Myocyte (in vitro differentiated cells): ENCODE data around the gene WDR43. TPM values are rescaled to one million over a fixed set of nuclear protein-coding genes. Genes with fewer than 3 reads are reported as not detected.
A peak's percentile ranks its signal among the peaks of the same experiment; 100 is the strongest.

ENCODE experiments used
- DNase-seq: peaks from one replicate; pipeline ENCODE4 v3.0.0-alpha.2; 2012; ENCODE audit warnings: low read depth
- total RNA-seq: library from RNA; depleted of rRNA; stranded (reverse); fragments of >200 nt; gene quantifications from 2 replicates; pipeline ENCODE4 v1.2.3, GENCODE V29; 2014

WDR43 gene
- total RNA-seq, 1 donor from 2014 or later, result 53.1 TPM

DNA sequence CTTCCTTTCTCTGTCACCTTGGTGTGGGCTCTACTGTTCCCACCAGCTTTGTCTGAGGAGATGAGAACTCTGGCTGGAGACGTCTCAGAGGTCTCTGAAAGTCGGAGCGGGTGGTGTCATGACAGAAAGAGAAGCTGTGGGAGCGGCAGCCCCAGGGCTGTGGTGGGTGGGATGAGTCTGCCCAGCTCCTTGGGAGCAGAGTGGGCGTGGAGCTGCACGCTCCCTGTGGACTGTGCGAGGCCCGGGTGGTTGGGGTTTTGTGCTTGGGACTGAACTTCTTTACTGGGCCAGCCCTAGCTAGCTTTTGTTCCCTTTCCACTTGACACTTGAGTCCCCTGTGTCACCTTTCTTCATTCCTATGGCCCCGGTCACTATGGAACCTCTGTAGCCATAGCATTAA lies 97.0 kb downstream of the WDR43 start:
- no peak for DNase-seq

GRCh38 chr2:28993206-28993960 lies 98.9 kb downstream of the WDR43 start:
- peak; percentile 70 for DNase-seq

GRCh38 chr2:28994074-28994473 lies 99.6 kb downstream of the WDR43 start:
- DNase-seq, result no peak

GRCh38 chr2:28994679-28995078 lies 100.2 kb downstream of the WDR43 start:
- DNase-seq, result no peak

DNA sequence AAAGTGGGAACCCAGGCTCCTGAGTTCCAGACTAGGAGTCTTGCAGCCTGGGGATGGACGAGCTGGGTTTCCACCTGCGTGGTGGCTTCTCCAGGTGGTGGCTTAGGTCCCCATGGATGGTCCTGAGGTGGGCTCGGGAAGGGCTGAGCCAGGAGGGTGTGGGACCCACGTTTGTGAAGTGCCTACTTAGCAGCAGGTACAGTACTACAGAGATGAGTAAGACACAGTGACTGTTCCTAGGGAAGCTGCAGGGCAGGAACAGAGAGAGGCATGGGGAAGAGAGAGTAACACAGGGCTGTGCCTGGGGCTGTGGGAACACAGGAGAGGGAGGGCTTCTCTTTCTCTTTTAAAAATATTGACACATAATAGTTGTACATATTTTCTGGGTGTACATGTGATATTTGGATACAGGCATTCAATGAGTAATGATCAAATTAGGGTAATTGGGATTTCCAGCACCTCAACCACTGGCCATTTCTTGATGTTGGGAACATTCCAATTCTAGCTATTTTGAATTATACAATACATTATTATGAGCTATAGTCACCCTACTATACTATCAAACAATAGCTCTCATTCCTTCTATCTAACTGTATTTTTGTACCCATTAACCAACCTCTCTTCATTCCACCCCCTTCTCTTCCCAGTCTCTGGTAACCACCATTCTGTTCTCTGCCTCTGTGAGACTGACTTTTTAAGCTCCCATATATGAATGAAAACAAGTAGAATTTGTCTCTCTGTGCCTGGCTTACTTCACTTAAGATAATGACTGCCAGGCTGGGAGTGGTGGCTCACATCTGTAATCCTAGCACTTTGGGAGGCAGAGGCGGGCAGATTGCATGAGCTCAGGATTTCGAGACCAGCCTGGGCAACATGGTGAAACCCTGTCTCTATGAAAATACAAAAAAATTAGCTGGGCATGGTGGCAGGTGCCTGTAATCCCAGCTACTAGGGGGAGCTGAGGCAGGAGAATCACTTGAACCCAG lies 101.6 kb downstream of the WDR43 start:
- DNase-seq, result no peak

GRCh38 chr2:28997237-28997846 lies 102.9 kb downstream of the WDR43 start:
- DNase-seq, result peak; percentile 51

Other genes starting within 250 kb of the WDR43 start
- gene PPP1CB, start 142.8 kb upstream of the WDR43 start, total RNA-seq, result 212 and 270 TPM in 2 replicates
- 1.3 TPM in 1 of 2 replicates, not detected in the other for gene SPDYA, start 83.8 kb upstream of the WDR43 start, total RNA-seq
- 13.1 and 16.2 TPM in 2 replicates for gene TRMT61B, start 24.4 kb upstream of the WDR43 start, total RNA-seq
- 1.0 and 1.7 TPM in 2 replicates for gene TOGARAM2, start 86.6 kb downstream of the WDR43 start, total RNA-seq
- 0.31 and 0.32 TPM in 2 replicates for gene PCARE, start 179.9 kb downstream of the WDR43 start, total RNA-seq
- gene CLIP4, start 220.7 kb downstream of the WDR43 start, total RNA-seq, result 126 and 129 TPM in 2 replicates